GM23338 (cell line): Measurements from ENCODE around the gene PIM2. TPM values are rescaled to one million over a fixed set of nuclear protein-coding genes. Genes with fewer than 3 reads are reported as not detected.

Experiments used
- EZH2 ChIP-seq: fragments of 200-600 bp; sonication (generic); IDR thresholded peaks from one replicate; pipeline ENCODE4 v1.8.0; 2017; ENCODE audit warnings: antibody characterized with exemption, mild to moderate bottlenecking, low read depth; ENCODE audit not compliant: unreplicated experiment
- EZH2phosphoT487 ChIP-seq: fragments of 200-600 bp; sonication (generic); IDR thresholded peaks from one replicate; pipeline ENCODE4 v1.8.1; 2018; ENCODE audit warnings: antibody characterized with exemption; ENCODE audit not compliant: unreplicated experiment
- POLR2AphosphoS5 ChIP-seq: IDR thresholded peaks from 2 replicates; pipeline ENCODE4 v1.6.1; 2016; ENCODE audit warnings: antibody characterized with exemption, low read depth
- ZNF331 ChIP-seq: fragments of 250-450 bp; sonication (Bioruptor Pico); IDR thresholded peaks from 2 replicates; pipeline ENCODE4 v1.5.0; 2020; ENCODE audit warnings: low read depth, mild to moderate bottlenecking, moderate library complexity
- polyA plus RNA-seq: library from polyadenylated mRNA; unstranded; fragments of >200 nt; fragmentation: Nextera tagmentation; extraction: Ambion mirVana; gene quantifications from 2 replicates; pipeline ENCODE4 v1.2.1, GENCODE V29; 2016
- total RNA-seq: library from RNA; depleted of rRNA; stranded (reverse); fragments of >200 nt; shearing (Covaris generic); gene quantifications from 2 replicates; pipeline ENCODE4 v1.2.3, GENCODE V29; 2014
- TF ChIP-seq, protein P1 (sequence below): fragments of 250-450 bp; sonication (Bioruptor Pico); IDR thresholded peaks from 2 replicates; pipeline ENCODE4 v1.5.0; 2020; ENCODE audit warnings: mild to moderate bottlenecking, moderate library complexity
- TF ChIP-seq, protein P2 (sequence below), 2 experiments: fragments of 200-600 bp in 1 of 2; sonication (generic) in 1 of 2; conservative IDR thresholded peaks; 2 replicates each; pipeline versions ENCODE4 v1.5.1 to v1.6.1; 2016 to 2017; ENCODE audit warnings: antibody characterized with exemption in 2 of 2, low read depth in 2 of 2, mild to moderate bottlenecking in 2 of 2, moderate library complexity in 1 of 2
- TF ChIP-seq, protein P3 (sequence below): IDR thresholded peaks from 2 replicates; pipeline ENCODE4 v1.6.1; 2016; ENCODE audit warnings: antibody characterized with exemption

The PIM2 gene
- total and polyA plus RNA-seq, 2 experiments from 2014 or later: 237 to 359 TPM

DNA sequence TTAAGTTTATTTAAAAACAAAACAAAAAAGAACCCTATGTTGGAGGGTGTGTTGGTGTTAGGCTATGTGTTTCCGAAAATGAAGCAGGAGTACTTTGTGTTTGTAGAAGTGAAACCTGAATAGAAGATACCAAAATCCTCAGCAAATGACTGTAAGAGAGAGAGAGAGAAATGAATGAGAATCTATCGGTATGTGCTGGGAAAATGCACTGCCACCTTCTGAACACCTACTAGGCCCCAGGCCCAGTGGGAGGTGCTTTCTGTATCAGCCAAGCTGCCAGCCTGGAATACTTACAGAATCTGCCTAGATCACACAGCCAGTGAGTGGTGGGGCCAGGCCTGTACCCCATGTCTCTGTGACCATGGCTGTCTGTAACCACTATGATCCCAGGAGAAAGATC, 14.9 kb upstream of the PIM2 start (continued):
- TF ChIP-seq, protein P1, sequence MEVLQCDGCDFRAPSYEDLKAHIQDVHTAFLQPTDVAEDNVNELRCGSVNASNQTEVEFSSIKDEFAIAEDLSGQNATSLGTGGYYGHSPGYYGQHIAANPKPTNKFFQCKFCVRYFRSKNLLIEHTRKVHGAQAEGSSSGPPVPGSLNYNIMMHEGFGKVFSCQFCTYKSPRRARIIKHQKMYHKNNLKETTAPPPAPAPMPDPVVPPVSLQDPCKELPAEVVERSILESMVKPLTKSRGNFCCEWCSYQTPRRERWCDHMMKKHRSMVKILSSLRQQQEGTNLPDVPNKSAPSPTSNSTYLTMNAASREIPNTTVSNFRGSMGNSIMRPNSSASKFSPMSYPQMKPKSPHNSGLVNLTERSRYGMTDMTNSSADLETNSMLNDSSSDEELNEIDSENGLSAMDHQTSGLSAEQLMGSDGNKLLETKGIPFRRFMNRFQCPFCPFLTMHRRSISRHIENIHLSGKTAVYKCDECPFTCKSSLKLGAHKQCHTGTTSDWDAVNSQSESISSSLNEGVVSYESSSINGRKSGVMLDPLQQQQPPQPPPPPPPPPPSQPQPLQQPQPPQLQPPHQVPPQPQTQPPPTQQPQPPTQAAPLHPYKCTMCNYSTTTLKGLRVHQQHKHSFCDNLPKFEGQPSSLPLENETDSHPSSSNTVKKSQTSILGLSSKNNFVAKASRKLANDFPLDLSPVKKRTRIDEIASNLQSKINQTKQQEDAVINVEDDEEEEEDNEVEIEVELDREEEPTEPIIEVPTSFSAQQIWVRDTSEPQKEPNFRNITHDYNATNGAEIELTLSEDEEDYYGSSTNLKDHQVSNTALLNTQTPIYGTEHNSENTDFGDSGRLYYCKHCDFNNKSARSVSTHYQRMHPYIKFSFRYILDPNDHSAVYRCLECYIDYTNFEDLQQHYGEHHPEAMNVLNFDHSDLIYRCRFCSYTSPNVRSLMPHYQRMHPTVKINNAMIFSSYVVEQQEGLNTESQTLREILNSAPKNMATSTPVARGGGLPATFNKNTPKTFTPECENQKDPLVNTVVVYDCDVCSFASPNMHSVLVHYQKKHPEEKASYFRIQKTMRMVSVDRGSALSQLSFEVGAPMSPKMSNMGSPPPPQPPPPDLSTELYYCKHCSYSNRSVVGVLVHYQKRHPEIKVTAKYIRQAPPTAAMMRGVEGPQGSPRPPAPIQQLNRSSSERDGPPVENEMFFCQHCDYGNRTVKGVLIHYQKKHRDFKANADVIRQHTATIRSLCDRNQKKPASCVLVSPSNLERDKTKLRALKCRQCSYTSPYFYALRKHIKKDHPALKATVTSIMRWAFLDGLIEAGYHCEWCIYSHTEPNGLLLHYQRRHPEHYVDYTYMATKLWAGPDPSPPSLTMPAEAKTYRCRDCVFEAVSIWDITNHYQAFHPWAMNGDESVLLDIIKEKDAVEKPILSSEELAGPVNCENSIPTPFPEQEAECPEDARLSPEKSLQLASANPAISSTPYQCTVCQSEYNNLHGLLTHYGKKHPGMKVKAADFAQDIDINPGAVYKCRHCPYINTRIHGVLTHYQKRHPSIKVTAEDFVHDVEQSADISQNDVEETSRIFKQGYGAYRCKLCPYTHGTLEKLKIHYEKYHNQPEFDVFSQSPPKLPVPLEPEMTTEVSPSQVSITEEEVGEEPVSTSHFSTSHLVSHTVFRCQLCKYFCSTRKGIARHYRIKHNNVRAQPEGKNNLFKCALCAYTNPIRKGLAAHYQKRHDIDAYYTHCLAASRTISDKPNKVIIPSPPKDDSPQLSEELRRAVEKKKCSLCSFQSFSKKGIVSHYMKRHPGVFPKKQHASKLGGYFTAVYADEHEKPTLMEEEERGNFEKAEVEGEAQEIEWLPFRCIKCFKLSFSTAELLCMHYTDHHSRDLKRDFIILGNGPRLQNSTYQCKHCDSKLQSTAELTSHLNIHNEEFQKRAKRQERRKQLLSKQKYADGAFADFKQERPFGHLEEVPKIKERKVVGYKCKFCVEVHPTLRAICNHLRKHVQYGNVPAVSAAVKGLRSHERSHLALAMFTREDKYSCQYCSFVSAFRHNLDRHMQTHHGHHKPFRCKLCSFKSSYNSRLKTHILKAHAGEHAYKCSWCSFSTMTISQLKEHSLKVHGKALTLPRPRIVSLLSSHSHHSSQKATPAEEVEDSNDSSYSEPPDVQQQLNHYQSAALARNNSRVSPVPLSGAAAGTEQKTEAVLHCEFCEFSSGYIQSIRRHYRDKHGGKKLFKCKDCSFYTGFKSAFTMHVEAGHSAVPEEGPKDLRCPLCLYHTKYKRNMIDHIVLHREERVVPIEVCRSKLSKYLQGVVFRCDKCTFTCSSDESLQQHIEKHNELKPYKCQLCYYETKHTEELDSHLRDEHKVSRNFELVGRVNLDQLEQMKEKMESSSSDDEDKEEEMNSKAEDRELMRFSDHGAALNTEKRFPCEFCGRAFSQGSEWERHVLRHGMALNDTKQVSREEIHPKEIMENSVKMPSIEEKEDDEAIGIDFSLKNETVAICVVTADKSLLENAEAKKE: no peak
- TF ChIP-seq POLR2AphosphoS5: no peak
- TF ChIP-seq, protein P2, sequence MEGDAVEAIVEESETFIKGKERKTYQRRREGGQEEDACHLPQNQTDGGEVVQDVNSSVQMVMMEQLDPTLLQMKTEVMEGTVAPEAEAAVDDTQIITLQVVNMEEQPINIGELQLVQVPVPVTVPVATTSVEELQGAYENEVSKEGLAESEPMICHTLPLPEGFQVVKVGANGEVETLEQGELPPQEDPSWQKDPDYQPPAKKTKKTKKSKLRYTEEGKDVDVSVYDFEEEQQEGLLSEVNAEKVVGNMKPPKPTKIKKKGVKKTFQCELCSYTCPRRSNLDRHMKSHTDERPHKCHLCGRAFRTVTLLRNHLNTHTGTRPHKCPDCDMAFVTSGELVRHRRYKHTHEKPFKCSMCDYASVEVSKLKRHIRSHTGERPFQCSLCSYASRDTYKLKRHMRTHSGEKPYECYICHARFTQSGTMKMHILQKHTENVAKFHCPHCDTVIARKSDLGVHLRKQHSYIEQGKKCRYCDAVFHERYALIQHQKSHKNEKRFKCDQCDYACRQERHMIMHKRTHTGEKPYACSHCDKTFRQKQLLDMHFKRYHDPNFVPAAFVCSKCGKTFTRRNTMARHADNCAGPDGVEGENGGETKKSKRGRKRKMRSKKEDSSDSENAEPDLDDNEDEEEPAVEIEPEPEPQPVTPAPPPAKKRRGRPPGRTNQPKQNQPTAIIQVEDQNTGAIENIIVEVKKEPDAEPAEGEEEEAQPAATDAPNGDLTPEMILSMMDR (conservative IDR thresholded peaks at IDR 0.05; ENCODE audit: low read depth in 2 of 2): no peak
- no peak for TF ChIP-seq EZH2
- no peak for TF ChIP-seq EZH2phosphoT487
- TF ChIP-seq, protein P3, sequence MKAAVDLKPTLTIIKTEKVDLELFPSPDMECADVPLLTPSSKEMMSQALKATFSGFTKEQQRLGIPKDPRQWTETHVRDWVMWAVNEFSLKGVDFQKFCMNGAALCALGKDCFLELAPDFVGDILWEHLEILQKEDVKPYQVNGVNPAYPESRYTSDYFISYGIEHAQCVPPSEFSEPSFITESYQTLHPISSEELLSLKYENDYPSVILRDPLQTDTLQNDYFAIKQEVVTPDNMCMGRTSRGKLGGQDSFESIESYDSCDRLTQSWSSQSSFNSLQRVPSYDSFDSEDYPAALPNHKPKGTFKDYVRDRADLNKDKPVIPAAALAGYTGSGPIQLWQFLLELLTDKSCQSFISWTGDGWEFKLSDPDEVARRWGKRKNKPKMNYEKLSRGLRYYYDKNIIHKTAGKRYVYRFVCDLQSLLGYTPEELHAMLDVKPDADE: no peak
- no peak for TF ChIP-seq ZNF331 (CRISPR knock-in tag)
